Panc1 (cell line): ENCODE data around the gene ASMTL. TPM values are rescaled to one million over a fixed set of nuclear protein-coding genes. Genes with fewer than 3 reads are reported as not detected.

Experiments
- ATAC-seq: fragments of 200-7000 bp; cut with Tn5 transposase; 2 replicates; pipeline ENCODE4 v1.9.1; 2020; ENCODE audit warnings: mild to moderate bottlenecking, moderate library complexity
- BruUV-seq: library from RNA; stranded (reverse); fragments of 400-500 nt; replicated peaks from 2 replicates; lab custom pipeline; 2021; lab: Mats Ljungman, UMichigan
- CTCF ChIA-PET: fragments of 300-600 bp; sonication (Branson Sonifier 250); formaldehyde crosslinking; loops from one replicate; lab custom pipeline; 2022; ENCODE audit warnings: antibody characterized with exemption; lab: Charles Lee
- POLR2A ChIA-PET: fragments of 300-600 bp; sonication (Branson Sonifier 250); formaldehyde crosslinking; loops from one replicate; lab custom pipeline; 2022; ENCODE audit warnings: antibody characterized with exemption; lab: Charles Lee
- DNase-seq: peaks from one replicate; pipeline ENCODE4 v3.0.0-alpha.2; 2010; ENCODE audit warnings: low read depth, low spot score
- H3K27ac ChIP-seq: 2 replicates; pipeline ENCODE4 v1.5.1; 2011; ENCODE audit warnings: mild to moderate bottlenecking, low read length, inconsistent platforms
- H3K27me3 ChIP-seq: fragments of 200-500 bp; sonication (Bioruptor generic); 2 replicates; pipeline ENCODE4 v1.6.0; 2014; ENCODE audit warnings: low read length, inconsistent platforms; ENCODE audit not compliant: control insufficient read depth, insufficient read depth
- H3K36me3 ChIP-seq: fragments of 200-500 bp; sonication (Bioruptor generic); 2 replicates; pipeline ENCODE4 v1.5.1; 2014; ENCODE audit warnings: inconsistent platforms, mild to moderate bottlenecking, low read length, moderate library complexity; ENCODE audit not compliant: control insufficient read depth, insufficient read depth
- H3K4me1 ChIP-seq: 2 replicates; pipeline ENCODE4 v1.5.1; 2011; ENCODE audit warnings: inconsistent platforms, mild to moderate bottlenecking, low read length, moderate library complexity; ENCODE audit not compliant: control insufficient read depth, insufficient read depth
- H3K4me3 ChIP-seq, 2 experiments: 2 replicates each; pipeline ENCODE4 v1.5.1; 2011 to 2012; ENCODE audit warnings: low read depth in 2 of 2, low read length in 2 of 2, mild to moderate bottlenecking in 2 of 2, inconsistent platforms in 1 of 2, moderate library complexity in 1 of 2
- H3K9me3 ChIP-seq: fragments of 200-500 bp; sonication (Bioruptor generic); 2 replicates; pipeline ENCODE4 v1.5.1; 2014; ENCODE audit warnings: low read depth, mild to moderate bottlenecking, inconsistent platforms, low read length, moderate library complexity; ENCODE audit not compliant: control insufficient read depth, insufficient read depth
- POLR2AphosphoS5 ChIP-seq: IDR thresholded peaks from 2 replicates; pipeline ENCODE4 v1.6.1; 2012; ENCODE audit warnings: mild to moderate bottlenecking, low read depth, low read length, moderate library complexity
- SIN3A ChIP-seq: IDR thresholded peaks from 2 replicates; pipeline ENCODE4 v1.6.1; 2012; ENCODE audit warnings: low read depth, mild to moderate bottlenecking, low read length, moderate library complexity, borderline replicate concordance; ENCODE audit not compliant: insufficient read depth
- TCF7L2 ChIP-seq: IDR thresholded peaks from 2 replicates; pipeline ENCODE4 v1.6.1; 2011; ENCODE audit warnings: mild to moderate bottlenecking, low read depth, low read length, inconsistent platforms
- in situ Hi-C: cut with HindIII; loops from 2 replicates; pipeline ENCODE4 v1.10.0; 2016; ENCODE audit warnings: low sequenced_read_pairs, low pct_unique_long_range_greater_than_20kb
- intact Hi-C: fragments of 100-400 bp; cut with micrococcal nuclease; formaldehyde crosslinking; loops from one replicate; pipeline ENCODE4 v1.10.0; 2022; ENCODE audit not compliant: unreplicated experiment
- total RNA-seq: library from RNA; stranded (reverse); gene quantifications from one replicate; pipeline ENCODE4 v1.2.1, GENCODE V29; 2021; ENCODE audit not compliant: unreplicated experiment
- TF ChIP-seq, protein P1 (sequence below): fragments of 450-650 bp; IDR thresholded peaks from 2 replicates; pipeline ENCODE4 v1.5.1; 2017; ENCODE audit warnings: mild to moderate bottlenecking
- TF ChIP-seq, protein P2 (sequence below), 2 experiments: IDR thresholded peaks; 2 replicates each; pipeline ENCODE4 v1.6.1; 2011 to 2012; ENCODE audit warnings: low read depth in 2 of 2, control low read depth in 1 of 2, low read length in 1 of 2, mild to moderate bottlenecking in 1 of 2, moderate library complexity in 1 of 2; ENCODE audit not compliant: insufficient read depth in 1 of 2

Gene ASMTL
- total RNA-seq, 1 experiment from 2014 or later, result 16.5 TPM

DNA sequence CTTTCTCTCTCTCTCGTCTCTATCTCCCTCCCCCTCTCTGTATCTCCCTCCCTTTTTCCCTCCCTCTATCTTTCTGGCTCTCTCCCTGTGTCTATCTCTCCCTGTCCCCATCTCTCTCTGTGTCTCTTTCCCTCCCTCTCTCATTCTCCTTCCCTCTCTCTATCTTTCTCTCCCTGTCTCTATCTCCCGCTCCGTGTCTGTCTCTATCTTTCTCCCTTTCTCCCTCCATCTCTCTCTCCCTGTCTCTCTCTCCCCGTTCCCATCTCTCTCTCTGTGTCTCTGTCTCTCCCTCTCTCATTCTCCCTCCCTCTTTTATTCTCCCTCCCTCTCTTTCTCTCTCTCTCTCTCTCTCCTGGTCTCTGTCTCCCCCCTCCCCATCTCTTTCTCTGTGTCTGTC lies 93.2 kb downstream of the ASMTL start:
- Histone ChIP-seq H3K9me3 (no peaks in the 10 kb centered on the region), H3K27me3 (no peaks in the 10 kb centered on the region), H3K4me3 (no peak overlapping the region), H3K4me1 (no peaks in the 10 kb centered on the region), H3K36me3 (no peaks in the 10 kb centered on the region), H3K27ac (no peak overlapping the region)
- intact Hi-C loops (no loop called here), in situ Hi-C loops (no loop called here)
- TF ChIP-seq, protein P1, sequence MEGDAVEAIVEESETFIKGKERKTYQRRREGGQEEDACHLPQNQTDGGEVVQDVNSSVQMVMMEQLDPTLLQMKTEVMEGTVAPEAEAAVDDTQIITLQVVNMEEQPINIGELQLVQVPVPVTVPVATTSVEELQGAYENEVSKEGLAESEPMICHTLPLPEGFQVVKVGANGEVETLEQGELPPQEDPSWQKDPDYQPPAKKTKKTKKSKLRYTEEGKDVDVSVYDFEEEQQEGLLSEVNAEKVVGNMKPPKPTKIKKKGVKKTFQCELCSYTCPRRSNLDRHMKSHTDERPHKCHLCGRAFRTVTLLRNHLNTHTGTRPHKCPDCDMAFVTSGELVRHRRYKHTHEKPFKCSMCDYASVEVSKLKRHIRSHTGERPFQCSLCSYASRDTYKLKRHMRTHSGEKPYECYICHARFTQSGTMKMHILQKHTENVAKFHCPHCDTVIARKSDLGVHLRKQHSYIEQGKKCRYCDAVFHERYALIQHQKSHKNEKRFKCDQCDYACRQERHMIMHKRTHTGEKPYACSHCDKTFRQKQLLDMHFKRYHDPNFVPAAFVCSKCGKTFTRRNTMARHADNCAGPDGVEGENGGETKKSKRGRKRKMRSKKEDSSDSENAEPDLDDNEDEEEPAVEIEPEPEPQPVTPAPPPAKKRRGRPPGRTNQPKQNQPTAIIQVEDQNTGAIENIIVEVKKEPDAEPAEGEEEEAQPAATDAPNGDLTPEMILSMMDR, result no peak
- TF ChIP-seq TCF7L2 (no peak), SIN3A (no peak), POLR2AphosphoS5 (no peak)
- TF ChIP-seq, protein P2, sequence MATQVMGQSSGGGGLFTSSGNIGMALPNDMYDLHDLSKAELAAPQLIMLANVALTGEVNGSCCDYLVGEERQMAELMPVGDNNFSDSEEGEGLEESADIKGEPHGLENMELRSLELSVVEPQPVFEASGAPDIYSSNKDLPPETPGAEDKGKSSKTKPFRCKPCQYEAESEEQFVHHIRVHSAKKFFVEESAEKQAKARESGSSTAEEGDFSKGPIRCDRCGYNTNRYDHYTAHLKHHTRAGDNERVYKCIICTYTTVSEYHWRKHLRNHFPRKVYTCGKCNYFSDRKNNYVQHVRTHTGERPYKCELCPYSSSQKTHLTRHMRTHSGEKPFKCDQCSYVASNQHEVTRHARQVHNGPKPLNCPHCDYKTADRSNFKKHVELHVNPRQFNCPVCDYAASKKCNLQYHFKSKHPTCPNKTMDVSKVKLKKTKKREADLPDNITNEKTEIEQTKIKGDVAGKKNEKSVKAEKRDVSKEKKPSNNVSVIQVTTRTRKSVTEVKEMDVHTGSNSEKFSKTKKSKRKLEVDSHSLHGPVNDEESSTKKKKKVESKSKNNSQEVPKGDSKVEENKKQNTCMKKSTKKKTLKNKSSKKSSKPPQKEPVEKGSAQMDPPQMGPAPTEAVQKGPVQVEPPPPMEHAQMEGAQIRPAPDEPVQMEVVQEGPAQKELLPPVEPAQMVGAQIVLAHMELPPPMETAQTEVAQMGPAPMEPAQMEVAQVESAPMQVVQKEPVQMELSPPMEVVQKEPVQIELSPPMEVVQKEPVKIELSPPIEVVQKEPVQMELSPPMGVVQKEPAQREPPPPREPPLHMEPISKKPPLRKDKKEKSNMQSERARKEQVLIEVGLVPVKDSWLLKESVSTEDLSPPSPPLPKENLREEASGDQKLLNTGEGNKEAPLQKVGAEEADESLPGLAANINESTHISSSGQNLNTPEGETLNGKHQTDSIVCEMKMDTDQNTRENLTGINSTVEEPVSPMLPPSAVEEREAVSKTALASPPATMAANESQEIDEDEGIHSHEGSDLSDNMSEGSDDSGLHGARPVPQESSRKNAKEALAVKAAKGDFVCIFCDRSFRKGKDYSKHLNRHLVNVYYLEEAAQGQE (IDR thresholded peaks at IDR 0.05; ENCODE audit: insufficient read depth in 1 of 2, low read depth in 2 of 2, low read length in 1 of 2), result no peak
- ChIA-PET POLR2A (no interaction called here), CTCF (no interaction called here)
- ATAC-seq (no peak), DNase-seq (no peak)
- no TSS peak for BruUV-seq

DNA sequence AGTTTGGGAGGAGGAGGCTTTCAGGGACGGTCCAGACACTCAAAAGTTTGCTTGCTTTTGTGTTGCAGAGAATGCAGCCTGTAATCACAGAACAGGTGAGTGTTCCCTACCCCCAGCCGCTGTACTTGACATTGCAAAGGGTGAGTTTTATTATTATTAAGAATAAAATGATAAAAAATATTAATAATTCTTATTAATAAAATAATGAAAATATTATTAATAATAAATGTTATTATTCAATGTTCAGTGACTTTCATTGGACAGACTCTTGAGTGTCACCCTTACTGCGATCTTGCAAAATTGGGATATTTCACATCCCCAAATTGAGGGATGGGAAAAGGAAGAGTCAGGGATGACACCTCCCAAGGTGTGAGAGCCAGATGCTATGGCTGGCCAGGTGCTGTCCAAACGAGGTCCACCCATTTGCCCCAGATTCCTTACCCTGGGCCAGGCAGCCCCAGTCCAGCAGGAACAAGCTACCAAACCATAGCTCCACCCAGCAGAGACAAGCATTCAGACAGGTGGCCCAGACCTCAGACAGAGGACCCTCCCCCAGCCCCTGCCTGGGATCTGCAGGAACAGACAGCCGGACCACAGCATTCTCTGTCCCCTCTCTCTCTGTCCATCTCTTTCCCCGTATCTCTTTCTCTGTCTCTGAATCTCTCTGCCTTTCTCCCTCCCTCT lies 93.8 kb downstream of the ASMTL start:
- H3K36me3 ChIP-seq, result no peaks in the 10 kb centered on the region
- no peaks in the 10 kb centered on the region for H3K9me3 ChIP-seq
- H3K27me3 ChIP-seq, result no peaks in the 10 kb centered on the region
- no peak overlapping the region for H3K27ac ChIP-seq
- CTCF ChIA-PET, result no interaction called here
- TF ChIP-seq POLR2AphosphoS5 (no peak), SIN3A (no peak), TCF7L2 (no peak)
- TF ChIP-seq, protein P2 (IDR thresholded peaks at IDR 0.05; ENCODE audit: insufficient read depth in 1 of 2, low read depth in 2 of 2, low read length in 1 of 2), result no peak
- TF ChIP-seq, protein P1, result no peak
- BruUV-seq, result no TSS peak
- ATAC-seq, result no peak
- POLR2A ChIA-PET, result no interaction called here
- in situ Hi-C loops, result no loop called here
- intact Hi-C loops, result no loop called here
- H3K4me3 ChIP-seq, result no peak overlapping the region
- no peaks in the 10 kb centered on the region for H3K4me1 ChIP-seq
- no peak for DNase-seq
